IMR-90 (cell line): ENCODE data around the gene M6PR. TPM values are rescaled to one million over a fixed set of nuclear protein-coding genes. Genes with fewer than 3 reads are reported as not detected.
A peak's percentile ranks its signal among the peaks of the same experiment; 100 is the strongest.

Experiments
- ATAC-seq: fragments of 200-7000 bp; cut with Tn5 transposase; 2 replicates; pipeline ENCODE4 v1.9.1; 2020; ENCODE audit warnings: low read depth, mild to moderate bottlenecking, moderate library complexity
- Bru-seq: library from RNA; stranded (reverse); fragments of 400-500 nt; gene quantifications from one replicate; lab custom pipeline; 2021; lab: Mats Ljungman, UMichigan
- BruChase-seq, 2 experiments: library from RNA; stranded (reverse); fragments of 400-500 nt; gene quantifications; one replicate each; lab custom pipeline; 2021; lab: Mats Ljungman, UMichigan
- BruUV-seq: library from RNA; stranded (reverse); fragments of 400-500 nt; replicated peaks from 2 replicates; lab custom pipeline; 2021; lab: Mats Ljungman, UMichigan
- CTCF ChIA-PET: fragments of 300-600 bp; formaldehyde crosslinking; extraction: SDS; loops from one replicate; lab custom pipeline; 2021; ENCODE audit warnings: antibody characterized with exemption; lab: Yijun Ruan, JAX
- POLR2A ChIA-PET: fragments of 300-600 bp; sonication (Branson Sonifier 250); formaldehyde crosslinking; loops from one replicate; lab custom pipeline; 2022; ENCODE audit warnings: antibody characterized with exemption; ENCODE audit not compliant: unreplicated experiment; lab: Charles Lee
- DNase-seq: peaks from one replicate; pipeline ENCODE4 v3.0.0; 2013
- H2AFZ ChIP-seq: replicated peaks from 2 replicates; pipeline ENCODE3; 2013; ENCODE audit warnings: low read length, mild to moderate bottlenecking; ENCODE audit not compliant: poor library complexity
- H2AK5ac ChIP-seq: 2 replicates; pipeline ENCODE4 v1.6.1; 2013; ENCODE audit warnings: low read depth, low read length, inconsistent platforms
- H2AK9ac ChIP-seq: replicated peaks from 2 replicates; pipeline ENCODE3; 2013; ENCODE audit warnings: mild to moderate bottlenecking, low read depth, low read length, moderate library complexity; ENCODE audit not compliant: poor library complexity
- H2BK120ac ChIP-seq: 2 replicates; pipeline ENCODE4 v1.6.1; 2013; ENCODE audit warnings: low read depth, low read length, inconsistent platforms
- H2BK15ac ChIP-seq: 3 replicates; pipeline ENCODE4 v1.6.1; 2013; ENCODE audit warnings: low read depth, low read length, inconsistent platforms
- H2BK20ac ChIP-seq: 2 replicates; pipeline ENCODE4 v1.6.1; 2013; ENCODE audit warnings: low read depth, mild to moderate bottlenecking, inconsistent platforms, low read length, moderate library complexity
- H2BK5ac ChIP-seq: 2 replicates; pipeline ENCODE4 v1.6.1; 2013; ENCODE audit warnings: mild to moderate bottlenecking, low read depth, low read length, inconsistent platforms; ENCODE audit not compliant: poor library complexity, severe bottlenecking
- H3K14ac ChIP-seq: replicated peaks from 2 replicates; pipeline ENCODE4 v1.6.1; 2013; ENCODE audit warnings: low read depth, low read length, inconsistent platforms
- H3K18ac ChIP-seq: 2 replicates; pipeline ENCODE4 v1.6.1; 2013; ENCODE audit warnings: low read depth, low read length, control low read depth
- H3K23ac ChIP-seq: 2 replicates; pipeline ENCODE4 v1.6.1; 2013; ENCODE audit warnings: low read depth, low read length, inconsistent platforms
- H3K27ac ChIP-seq: 2 replicates; pipeline ENCODE4 v1.5.1; 2013; ENCODE audit warnings: mild to moderate bottlenecking, control low read depth, low read length; ENCODE audit not compliant: insufficient read depth
- H3K27me3 ChIP-seq: 2 replicates; pipeline ENCODE4 v1.6.1; 2013; ENCODE audit warnings: low read length; ENCODE audit not compliant: control insufficient read depth, insufficient read depth
- H3K36me3 ChIP-seq: 2 replicates; pipeline ENCODE4 v1.6.1; 2013; ENCODE audit warnings: low read length, mixed read lengths; ENCODE audit not compliant: control insufficient read depth, insufficient read depth
- H3K4ac ChIP-seq: 2 replicates; pipeline ENCODE4 v1.6.1; 2013; ENCODE audit warnings: low read depth, low read length, inconsistent platforms
- H3K4me1 ChIP-seq: 2 replicates; pipeline ENCODE4 v1.6.1; 2013; ENCODE audit warnings: low read length, mixed read lengths; ENCODE audit not compliant: control insufficient read depth, insufficient read depth
- H3K4me2 ChIP-seq: 2 replicates; pipeline ENCODE4 v1.6.1; 2013; ENCODE audit warnings: low read depth, mild to moderate bottlenecking, control low read depth, low read length, moderate library complexity
- H3K4me3 ChIP-seq: 2 replicates; pipeline ENCODE4 v1.5.1; 2013; ENCODE audit warnings: low read depth, mild to moderate bottlenecking, control low read depth, low read length, moderate library complexity; ENCODE audit not compliant: insufficient read depth
- H3K56ac ChIP-seq: 2 replicates; pipeline ENCODE4 v1.6.1; 2013; ENCODE audit warnings: low read length, inconsistent platforms; ENCODE audit not compliant: insufficient read depth; ENCODE audit errors: extremely low read depth
- H3K79me1 ChIP-seq, 2 experiments: 2 replicates each; pipeline ENCODE4 v1.6.1; 2013; ENCODE audit warnings: low read length in 2 of 2, inconsistent platforms in 1 of 2, low read depth in 1 of 2
- H3K9ac ChIP-seq: 2 replicates; pipeline ENCODE4 v1.6.1; 2013; ENCODE audit warnings: low read depth, low read length, control low read depth
- H3K9me1 ChIP-seq: 2 replicates; pipeline ENCODE4 v1.6.1; 2013; ENCODE audit warnings: low read length, inconsistent platforms; ENCODE audit not compliant: insufficient read depth
- H3K9me3 ChIP-seq: 2 replicates; pipeline ENCODE4 v1.6.1; 2013; ENCODE audit warnings: low read length; ENCODE audit not compliant: control insufficient read depth, insufficient read depth
- H4K20me1 ChIP-seq: 2 replicates; pipeline ENCODE4 v1.6.1; 2013; ENCODE audit warnings: low read length, inconsistent platforms; ENCODE audit not compliant: insufficient read depth
- H4K5ac ChIP-seq: 2 replicates; pipeline ENCODE4 v1.6.1; 2013; ENCODE audit warnings: mild to moderate bottlenecking, low read depth, low read length, control low read depth
- H4K8ac ChIP-seq, 2 experiments: 2 replicates each; pipeline ENCODE4 v1.6.1; 2013; ENCODE audit warnings: low read depth in 2 of 2, low read length in 2 of 2, control low read depth in 1 of 2, inconsistent platforms in 1 of 2
- H4K91ac ChIP-seq: 2 replicates; pipeline ENCODE4 v1.6.1; 2013; ENCODE audit warnings: low read depth, low read length, inconsistent platforms; ENCODE audit not compliant: insufficient read depth
- CEBPB ChIP-seq: IDR thresholded peaks from 2 replicates; pipeline ENCODE4 v1.6.1; 2012; ENCODE audit warnings: low read depth, low read length, improper control_type of control experiment
- FOS ChIP-seq: fragments of 150-350 bp; IDR thresholded peaks from 2 replicates; pipeline ENCODE4 v1.6.1; 2016; ENCODE audit warnings: low read depth, low read length
- MAFK ChIP-seq: IDR thresholded peaks from 2 replicates; pipeline ENCODE4 v1.6.1; 2012; ENCODE audit warnings: low read depth, low read length, improper control_type of control experiment
- MAZ ChIP-seq: IDR thresholded peaks from 2 replicates; pipeline ENCODE4 v1.6.1; 2012; ENCODE audit warnings: low read depth, mild to moderate bottlenecking, low read length, improper control_type of control experiment, moderate library complexity, borderline replicate concordance
- MXI1 ChIP-seq: IDR thresholded peaks from 2 replicates; pipeline ENCODE4 v1.6.1; 2012; ENCODE audit warnings: low read depth, mild to moderate bottlenecking, low read length, moderate library complexity, borderline replicate concordance
- NFE2L2 ChIP-seq: fragments of 150-350 bp; IDR thresholded peaks from 2 replicates; pipeline ENCODE4 v1.6.1; 2016; ENCODE audit warnings: low read depth, mild to moderate bottlenecking, low read length
- RCOR1 ChIP-seq: IDR thresholded peaks from 2 replicates; pipeline ENCODE4 v1.6.1; 2012; ENCODE audit warnings: mild to moderate bottlenecking, low read length, improper control_type of control experiment; ENCODE audit not compliant: insufficient replicate concordance
- RFX5 ChIP-seq: IDR thresholded peaks from 2 replicates; pipeline ENCODE4 v1.8.0; 2012; ENCODE audit warnings: low read depth, mild to moderate bottlenecking, low read length, moderate library complexity
- WGBS, 2 experiments: methylation state at CpG; one replicate each; pipeline versions ENCODE4 v1.1.5 to v1.1.7; 2013; ENCODE audit warnings: missing lambda C conversion rate in 2 of 2; ENCODE audit not compliant: insufficient read length in 1 of 2; ENCODE audit errors: extremely low coverage in 2 of 2; 5-methylcytosine and 5-hydroxymethylcytosine counted together
- dilution Hi-C: fragments of 300-500 bp; cut with HindIII; formaldehyde crosslinking; loops from one replicate; pipeline ENCODE4 v1.14.3; 2018; ENCODE audit warnings: low sequenced_read_pairs; ENCODE audit not compliant: unreplicated experiment
- in situ Hi-C: fragments of 300-500 bp; cut with MboI; formaldehyde crosslinking; loops from 3 replicates; pipeline ENCODE4 v1.14.3; 2019; ENCODE audit warnings: low sequenced_read_pairs, inconsistent platforms, mixed read lengths
- intact Hi-C: fragments of 100-400 bp; cut with micrococcal nuclease; formaldehyde crosslinking; loops from 2 replicates; pipeline ENCODE4 v1.10.0; 2022
- long read RNA-seq: library from polyadenylated mRNA; unstranded; transcript quantifications from one replicate; pipeline ENCODE4 v2.0.0, GENCODE V29; 2021; ENCODE audit not compliant: unreplicated experiment
- polyA plus RNA-seq, 3 experiments: library from polyadenylated mRNA; depleted of rRNA; stranded (reverse); fragments of >200 nt; gene quantifications; 2 replicates each; pipeline ENCODE4 v1.2.3, GENCODE V29; 2012; ENCODE audit warnings: low replicate concordance in 1 of 3
- total RNA-seq: library from RNA; depleted of rRNA; stranded (reverse); fragments of >200 nt; gene quantifications from 2 replicates; pipeline ENCODE4 v1.2.3, GENCODE V29; 2012; rRNA removed
- TF ChIP-seq, protein P1 (sequence below): conservative IDR thresholded peaks from 2 replicates; pipeline ENCODE4 v1.5.1; 2012; ENCODE audit warnings: mild to moderate bottlenecking, low read depth, low read length, improper control_type of control experiment
- TF ChIP-seq, protein P2 (sequence below): fragments of 150-350 bp; IDR thresholded peaks from 2 replicates; pipeline ENCODE4 v1.6.1; 2017; ENCODE audit warnings: mild to moderate bottlenecking, antibody characterized with exemption, low read length, low read depth

Gene M6PR
- total RNA-seq (118 and 140 TPM in 2 replicates), polyA plus RNA-seq (2012; rRNA removed) (71.1 and 86.6 TPM in 2 replicates), Bru-seq, nascent RNA (percentile 80 among the genes with signal in this experiment), BruChase-seq, experiment 1, labeled RNA remaining after a 6-hour chase (percentile 91 among the genes with signal in this experiment), BruChase-seq, experiment 2, labeled RNA remaining after a 2-hour chase (percentile 82 among the genes with signal in this experiment)
- 28.0 and 38.3 TPM in 2 replicates for polyA plus RNA-seq (2012; cell fraction: cytosol; rRNA removed)
- polyA plus RNA-seq (2012; cell fraction: nucleus; rRNA removed; ENCODE audit: low replicate concordance), result 24.1 and 115 TPM in 2 replicates
- long read RNA-seq, transcript M6PR-201 (7 exons, 2,756 nt), result major isoform, 132 of 155 reads
- long read RNA-seq, partial matches to known transcripts, result 17 of 155 reads
- long read RNA-seq, other reads (novel, unspliced or antisense), result 6 of 155 reads

DNA sequence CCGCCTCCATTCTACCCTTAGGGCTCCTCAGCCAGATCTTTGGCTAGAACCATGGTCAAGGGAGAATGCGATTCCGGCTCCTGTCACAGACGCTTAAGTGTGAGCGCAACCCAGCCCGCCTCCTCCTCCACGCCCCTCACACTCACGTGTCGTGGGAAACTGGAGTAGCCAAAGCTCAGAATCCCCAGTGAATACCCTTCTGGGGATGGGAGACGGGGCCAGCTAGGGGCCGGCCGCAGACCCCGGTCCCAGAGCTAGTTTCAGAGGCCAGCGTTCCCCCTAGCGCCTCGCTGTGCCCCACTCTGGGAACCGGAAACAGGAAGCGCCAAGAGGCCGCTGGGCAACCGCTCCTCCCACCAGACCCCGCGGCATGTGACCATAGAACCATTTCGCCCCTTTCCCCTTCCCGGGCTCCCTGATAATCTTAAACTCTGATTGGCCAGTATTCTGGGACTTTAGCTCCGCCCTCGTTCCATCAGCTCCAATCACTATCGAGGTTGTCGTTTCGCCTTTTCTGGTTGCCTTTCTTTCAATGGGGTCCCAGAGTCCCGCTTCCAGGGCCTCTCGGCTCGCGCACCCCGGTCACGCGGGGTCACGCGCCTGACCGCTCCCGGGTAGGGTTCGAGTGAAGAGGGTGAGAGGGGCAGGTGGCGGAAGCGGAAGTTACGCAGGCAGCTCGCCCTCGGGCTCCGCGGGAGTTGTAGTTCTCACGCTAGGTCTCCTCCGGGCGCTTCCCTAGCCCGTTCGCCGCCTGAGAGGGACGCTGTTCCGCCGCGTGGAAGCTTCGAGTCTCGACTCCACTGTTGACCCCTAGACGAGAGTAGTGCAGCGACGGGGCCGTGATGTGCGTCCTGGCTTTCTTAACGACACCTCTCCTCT, at the start of gene M6PR:
Gene M6PR (minus strand): TSS at position 304 of the 879 bp plus-strand sequence. CDS start 3,241 bp downstream, outside the sequence.
- POLR2A ChIA-PET, result interaction anchor here (0.8 kb wide), 1 partner anchor 53 kb away, joined by 3 read pairs; no protein-coding TSS in a partner anchor
- H2AK9ac ChIP-seq, result peak within 1 kb of the TSS; percentile 93
- in situ Hi-C loops (no loop called here), intact Hi-C loops (loop anchor here (1.0 to 2.0 kb wide), 2 partner anchors 35 to 90 kb away; partner anchors contain the start of gene PHC1), dilution Hi-C loops (no loop called here)
- H2BK15ac ChIP-seq, result peak within 1 kb of the TSS; percentile 79; the same call in 1 of the 3 replicates
- H3K4me1 ChIP-seq, result no peaks in the 10 kb centered on the region
- BruUV-seq, result no TSS peak
- peak within 1 kb of the TSS; percentile 70 for H4K5ac ChIP-seq
- 0% methylated on average over 19 of the region's 66 CpGs; no CpG with 5 or more reads in 1 of the 2 experiments for WGBS, 2 experiments
- peaks cover 4% of the 10 kb centered on the region for H3K36me3 ChIP-seq
- H3K23ac ChIP-seq, result peak within 1 kb of the TSS; percentile 78
- no peaks in the 10 kb centered on the region; the same call in 1 of the 2 replicates for H3K9me1 ChIP-seq
- peak within 1 kb of the TSS; percentile 88 for H3K4ac ChIP-seq
- peak within 1 kb of the TSS; percentile 98 for H2AFZ ChIP-seq
- H3K56ac ChIP-seq, result peak within 1 kb of the TSS; percentile 88
- peak within 1 kb of the TSS; percentile 64 for H3K4me3 ChIP-seq
- H3K4me2 ChIP-seq, result peak within 1 kb of the TSS; percentile 84
- H2AK5ac ChIP-seq, result 0 out of 2 replicates have a peak within 1 kb of the TSS, but pooled peaks have one; percentile 30
- ATAC-seq, result peak; percentile 94
- peak within 1 kb of the TSS; percentile 85 for H2BK5ac ChIP-seq
- CTCF ChIA-PET, result interaction anchor here (0.7 to 1.5 kb wide), 8 partner anchors 9 to 340 kb away, joined by 3 to 8 read pairs (median 3); no protein-coding TSS in a partner anchor
- peak within 1 kb of the TSS; percentile 45; the same call in 1 of the 2 replicates for H2BK20ac ChIP-seq
- DNase-seq, result peak; percentile 92
- H2BK120ac ChIP-seq, result peak within 1 kb of the TSS; percentile 93
- peak within 1 kb of the TSS; percentile 77 for H3K27ac ChIP-seq
- H3K9me3 ChIP-seq, result no peaks in the 10 kb centered on the region
- H3K79me1 ChIP-seq, result peaks cover 9 to 37% of the 10 kb centered on the region in 2 experiments; a peak in 3 of 4 replicates
- peak within 1 kb of the TSS; percentile 85 for H3K9ac ChIP-seq
- peak within 1 kb of the TSS; percentile 69 to 92 for H4K8ac ChIP-seq
- peak within 1 kb of the TSS; percentile 84 for H3K14ac ChIP-seq
- peaks cover 18% of the 10 kb centered on the region; the same call in 1 of the 2 replicates for H4K20me1 ChIP-seq
- peak within 1 kb of the TSS; percentile 86 for H4K91ac ChIP-seq
- no peaks in the 10 kb centered on the region for H3K27me3 ChIP-seq
- peak within 1 kb of the TSS; percentile 33 for H3K18ac ChIP-seq
- peak; percentile 92 for TF ChIP-seq MXI1
- peak; percentile 13 for TF ChIP-seq RCOR1
- no peak for TF ChIP-seq MAFK
- TF ChIP-seq, protein P1, sequence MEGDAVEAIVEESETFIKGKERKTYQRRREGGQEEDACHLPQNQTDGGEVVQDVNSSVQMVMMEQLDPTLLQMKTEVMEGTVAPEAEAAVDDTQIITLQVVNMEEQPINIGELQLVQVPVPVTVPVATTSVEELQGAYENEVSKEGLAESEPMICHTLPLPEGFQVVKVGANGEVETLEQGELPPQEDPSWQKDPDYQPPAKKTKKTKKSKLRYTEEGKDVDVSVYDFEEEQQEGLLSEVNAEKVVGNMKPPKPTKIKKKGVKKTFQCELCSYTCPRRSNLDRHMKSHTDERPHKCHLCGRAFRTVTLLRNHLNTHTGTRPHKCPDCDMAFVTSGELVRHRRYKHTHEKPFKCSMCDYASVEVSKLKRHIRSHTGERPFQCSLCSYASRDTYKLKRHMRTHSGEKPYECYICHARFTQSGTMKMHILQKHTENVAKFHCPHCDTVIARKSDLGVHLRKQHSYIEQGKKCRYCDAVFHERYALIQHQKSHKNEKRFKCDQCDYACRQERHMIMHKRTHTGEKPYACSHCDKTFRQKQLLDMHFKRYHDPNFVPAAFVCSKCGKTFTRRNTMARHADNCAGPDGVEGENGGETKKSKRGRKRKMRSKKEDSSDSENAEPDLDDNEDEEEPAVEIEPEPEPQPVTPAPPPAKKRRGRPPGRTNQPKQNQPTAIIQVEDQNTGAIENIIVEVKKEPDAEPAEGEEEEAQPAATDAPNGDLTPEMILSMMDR, result peak; percentile 59
- TF ChIP-seq CEBPB, result no peak
- TF ChIP-seq NFE2L2, result no peak
- TF ChIP-seq RFX5, result 0 out of 2 replicates have a peak, but pooled peaks have one; percentile 24
- peak; percentile 61; the same call in 1 of the 2 replicates for TF ChIP-seq MAZ
- TF ChIP-seq, protein P2, sequence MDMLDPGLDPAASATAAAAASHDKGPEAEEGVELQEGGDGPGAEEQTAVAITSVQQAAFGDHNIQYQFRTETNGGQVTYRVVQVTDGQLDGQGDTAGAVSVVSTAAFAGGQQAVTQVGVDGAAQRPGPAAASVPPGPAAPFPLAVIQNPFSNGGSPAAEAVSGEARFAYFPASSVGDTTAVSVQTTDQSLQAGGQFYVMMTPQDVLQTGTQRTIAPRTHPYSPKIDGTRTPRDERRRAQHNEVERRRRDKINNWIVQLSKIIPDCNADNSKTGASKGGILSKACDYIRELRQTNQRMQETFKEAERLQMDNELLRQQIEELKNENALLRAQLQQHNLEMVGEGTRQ, result peak; percentile 95
- no peak for TF ChIP-seq FOS
